SU-DHL-6 (cell line): ENCODE data around the gene SPOCD1.

Experiments
- CTCF ChIP-seq: fragments of 200-600 bp; sonication (generic); IDR thresholded peaks from one replicate; pipeline ENCODE4 v1.5.1; 2017; ENCODE audit warnings: antibody characterized with exemption, mild to moderate bottlenecking, low read length, moderate library complexity; ENCODE audit not compliant: insufficient read depth, poor library complexity, severe bottlenecking
- EZH2phosphoT487 ChIP-seq: fragments of 200-600 bp; sonication (generic), shearing (Covaris generic); conservative IDR thresholded peaks from 2 replicates; pipeline ENCODE4 v1.6.1; 2018; ENCODE audit warnings: mild to moderate bottlenecking, antibody characterized with exemption, low read length, moderate library complexity, mixed read lengths

DNA sequence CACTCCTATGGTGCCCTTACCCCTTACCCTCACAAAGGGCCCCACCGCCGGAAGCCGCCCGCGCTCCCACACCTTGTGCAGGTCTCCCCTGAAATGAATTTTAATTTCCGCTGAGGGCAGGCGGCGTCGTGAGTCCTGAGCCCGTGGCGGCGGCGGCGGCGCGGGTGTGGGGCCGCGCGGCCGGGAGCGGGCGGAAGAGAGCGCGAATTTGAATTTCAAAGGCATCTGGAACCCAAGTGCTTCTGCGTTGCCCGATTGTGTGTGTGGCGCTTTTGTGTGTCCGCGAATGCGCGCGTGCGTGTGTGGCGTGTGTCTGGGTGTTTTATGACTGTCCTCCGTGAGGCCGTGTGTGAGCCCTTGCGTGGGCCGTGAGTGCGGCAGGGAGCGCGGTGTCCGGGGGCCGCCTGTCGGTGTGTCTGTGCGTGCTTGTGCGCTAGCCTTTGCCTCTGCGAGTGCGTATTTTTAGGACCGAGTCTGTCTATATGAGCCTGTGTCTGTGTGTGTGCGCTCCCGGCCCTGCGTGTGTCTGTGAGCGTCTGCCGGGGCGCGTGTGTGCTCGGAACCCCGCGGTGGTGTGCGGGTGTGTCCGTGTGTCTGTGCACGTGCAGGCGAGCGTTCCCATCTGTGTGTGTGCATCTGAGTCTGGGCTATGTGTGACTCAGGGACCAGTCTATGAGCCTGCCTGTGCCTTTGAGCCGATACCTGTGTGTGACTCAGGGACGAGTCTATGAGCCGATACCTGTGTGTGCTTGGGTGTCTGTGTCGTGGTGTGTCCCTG is 43.7 kb downstream of the SPOCD1 start:
- TF ChIP-seq CTCF (no peak), EZH2phosphoT487 (peak; percentile 87)
